Testis (tissue), 3 donors: Measurements from ENCODE around the gene ZMIZ1. TPM values are rescaled to one million over a fixed set of nuclear protein-coding genes. Genes with fewer than 3 reads are reported as not detected.

Experiments
- DNase-seq: peaks from one replicate; pipeline ENCODE4 v3.0.0-alpha.2; 2019
- H3K27ac ChIP-seq, 2 donors: fragments of 200-600 bp; sonication (generic); one replicate each; pipeline ENCODE4 v1.5.1; 2019
- H3K27me3 ChIP-seq: fragments of 200-600 bp; sonication (generic); one replicate; pipeline ENCODE4 v1.5.1; 2019
- H3K36me3 ChIP-seq: fragments of 200-600 bp; sonication (generic); one replicate; pipeline ENCODE4 v1.5.1; 2017; ENCODE audit warnings: low read depth; ENCODE audit errors: missing control alignments
- H3K4me1 ChIP-seq: fragments of 200-600 bp; sonication (generic); one replicate; pipeline ENCODE4 v1.5.1; 2019
- H3K4me3 ChIP-seq, 2 donors: fragments of 200-600 bp; sonication (generic); one replicate each; pipeline ENCODE4 v1.5.1; 2017 to 2019
- H3K9me3 ChIP-seq: fragments of 200-600 bp; sonication (generic); one replicate; pipeline ENCODE4 v1.5.1; 2017
- POLR2A ChIP-seq: fragments of 450-650 bp; IDR thresholded peaks from one replicate; pipeline ENCODE4 v1.6.1; 2017; ENCODE audit warnings: antibody characterized with exemption, mild to moderate bottlenecking, moderate library complexity
- WGBS, 2 donors: methylation state at CpG; one replicate each; pipeline ENCODE4 v1.1.5; 2018; 5-methylcytosine and 5-hydroxymethylcytosine counted together
- intact Hi-C: fragments of 100-400 bp; cut with DNase I; formaldehyde crosslinking; loops from one replicate; pipeline ENCODE4 v1.15.1; 2023; ENCODE audit warnings: low total_unique reads
- polyA plus RNA-seq: library from polyadenylated mRNA; stranded (reverse); fragments of 350-450 nt; fragmentation: Illumina TruSeq; extraction: RNeasy Lipid Tissue Mini Kit (QIAGEN cat#74804); gene quantifications from one replicate; pipeline ENCODE4 v1.2.3, GENCODE V29; 2014; ENCODE audit warnings: low read depth, low replicate concordance; ENCODE audit not compliant: insufficient read depth
- total RNA-seq, 2 donors: library from RNA; depleted of rRNA; stranded (reverse); fragments of >200 nt; gene quantifications; one replicate each; pipeline ENCODE4 v1.2.3, GENCODE V29; 2016
- TF ChIP-seq, protein P1 (sequence below), 3 experiments: fragments of 450-650 bp in 2 of 3; fragments of 200-600 bp in 1 of 3; sonication (generic) in 1 of 3; IDR thresholded peaks; one replicate each; pipeline ENCODE4 v1.5.1; 2016 to 2019; ENCODE audit warnings: antibody characterized with exemption in 3 of 3, mild to moderate bottlenecking in 2 of 3, moderate library complexity in 1 of 3

Gene ZMIZ1
- total and polyA plus RNA-seq, 3 donors from 2014 or later, result 15.2 to 22.0 (median 18.8) TPM

DNA sequence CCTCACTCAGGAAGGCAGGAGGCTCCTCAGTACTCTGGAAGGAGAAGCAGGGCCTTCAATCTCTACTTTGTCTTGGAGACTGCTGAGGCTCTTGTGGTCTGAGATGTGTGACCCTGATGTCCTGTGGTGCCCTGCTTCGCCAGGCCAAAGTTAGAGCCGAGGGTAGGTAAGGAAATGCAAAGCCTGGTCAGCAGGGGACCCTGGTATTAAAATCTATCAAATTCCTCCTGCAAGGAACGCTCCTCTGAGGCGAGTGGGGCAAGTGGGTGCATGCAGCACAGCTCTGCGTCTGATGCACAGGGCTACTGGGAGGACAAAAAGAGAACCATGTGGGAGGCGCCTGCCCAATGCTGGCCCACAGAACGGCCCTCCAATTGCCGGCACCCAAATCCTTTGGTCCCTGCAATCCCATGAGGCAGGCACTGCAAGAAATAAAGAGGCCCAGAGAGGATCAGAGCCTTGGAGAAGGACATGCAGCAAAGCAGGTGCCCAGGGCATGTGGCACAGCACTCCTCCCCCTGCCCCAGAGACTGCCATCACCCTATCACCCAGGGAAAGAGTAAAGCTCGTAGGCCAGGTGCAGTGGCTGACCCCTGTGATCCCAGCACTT is 23.1 kb upstream of the ZMIZ1 start:
- intact Hi-C loops, result no loop called here
- WGBS, 2 donors, result 83 to 93% methylated on average over 6 to 9 of the region's 9 CpGs
- DNase-seq, result no peak
- TF ChIP-seq, protein P1, sequence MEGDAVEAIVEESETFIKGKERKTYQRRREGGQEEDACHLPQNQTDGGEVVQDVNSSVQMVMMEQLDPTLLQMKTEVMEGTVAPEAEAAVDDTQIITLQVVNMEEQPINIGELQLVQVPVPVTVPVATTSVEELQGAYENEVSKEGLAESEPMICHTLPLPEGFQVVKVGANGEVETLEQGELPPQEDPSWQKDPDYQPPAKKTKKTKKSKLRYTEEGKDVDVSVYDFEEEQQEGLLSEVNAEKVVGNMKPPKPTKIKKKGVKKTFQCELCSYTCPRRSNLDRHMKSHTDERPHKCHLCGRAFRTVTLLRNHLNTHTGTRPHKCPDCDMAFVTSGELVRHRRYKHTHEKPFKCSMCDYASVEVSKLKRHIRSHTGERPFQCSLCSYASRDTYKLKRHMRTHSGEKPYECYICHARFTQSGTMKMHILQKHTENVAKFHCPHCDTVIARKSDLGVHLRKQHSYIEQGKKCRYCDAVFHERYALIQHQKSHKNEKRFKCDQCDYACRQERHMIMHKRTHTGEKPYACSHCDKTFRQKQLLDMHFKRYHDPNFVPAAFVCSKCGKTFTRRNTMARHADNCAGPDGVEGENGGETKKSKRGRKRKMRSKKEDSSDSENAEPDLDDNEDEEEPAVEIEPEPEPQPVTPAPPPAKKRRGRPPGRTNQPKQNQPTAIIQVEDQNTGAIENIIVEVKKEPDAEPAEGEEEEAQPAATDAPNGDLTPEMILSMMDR (IDR thresholded peaks at IDR 0.05), result no peak
- Histone ChIP-seq H3K36me3 (no peaks in the 10 kb centered on the region), H3K27ac (no peak overlapping the region), H3K4me1 (peaks cover 2% of the 10 kb centered on the region), H3K27me3 (no peaks in the 10 kb centered on the region), H3K9me3 (no peaks in the 10 kb centered on the region), H3K4me3 (no peak overlapping the region)

DNA sequence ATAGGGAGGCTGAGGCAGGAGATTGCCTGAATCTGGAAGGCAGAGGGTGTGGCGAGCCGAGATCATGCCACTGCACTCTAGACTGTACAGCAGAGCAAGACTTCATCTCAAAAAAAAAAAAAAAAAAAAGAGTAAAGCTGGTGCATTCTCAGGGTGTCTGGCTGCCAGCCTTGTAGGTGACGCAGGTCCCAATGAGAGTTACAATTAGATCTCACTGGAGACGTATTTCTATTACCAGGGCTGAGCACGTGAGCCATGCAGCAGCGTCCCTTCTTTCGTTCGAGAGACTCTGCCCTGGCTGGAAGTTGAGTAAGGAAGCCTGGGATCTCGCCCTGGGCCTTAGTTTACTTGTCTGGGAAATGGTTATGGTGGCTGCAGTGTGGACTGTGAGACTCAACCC is 22.4 kb upstream of the ZMIZ1 start:
- intact Hi-C loops, result no loop called here
- TF ChIP-seq, protein P1 (IDR thresholded peaks at IDR 0.05), result no peak
- TF ChIP-seq POLR2A, result no peak
- H3K27me3 ChIP-seq, result no peaks in the 10 kb centered on the region
- 90 to 96% methylated on average over 9 of the region's 9 CpGs for WGBS, 2 donors
- peaks cover 2% of the 10 kb centered on the region for H3K4me1 ChIP-seq
- H3K4me3 ChIP-seq, result no peak overlapping the region
- no peaks in the 10 kb centered on the region for H3K9me3 ChIP-seq
- H3K27ac ChIP-seq, result no peak overlapping the region
- no peaks in the 10 kb centered on the region for H3K36me3 ChIP-seq
- no peak for DNase-seq

DNA sequence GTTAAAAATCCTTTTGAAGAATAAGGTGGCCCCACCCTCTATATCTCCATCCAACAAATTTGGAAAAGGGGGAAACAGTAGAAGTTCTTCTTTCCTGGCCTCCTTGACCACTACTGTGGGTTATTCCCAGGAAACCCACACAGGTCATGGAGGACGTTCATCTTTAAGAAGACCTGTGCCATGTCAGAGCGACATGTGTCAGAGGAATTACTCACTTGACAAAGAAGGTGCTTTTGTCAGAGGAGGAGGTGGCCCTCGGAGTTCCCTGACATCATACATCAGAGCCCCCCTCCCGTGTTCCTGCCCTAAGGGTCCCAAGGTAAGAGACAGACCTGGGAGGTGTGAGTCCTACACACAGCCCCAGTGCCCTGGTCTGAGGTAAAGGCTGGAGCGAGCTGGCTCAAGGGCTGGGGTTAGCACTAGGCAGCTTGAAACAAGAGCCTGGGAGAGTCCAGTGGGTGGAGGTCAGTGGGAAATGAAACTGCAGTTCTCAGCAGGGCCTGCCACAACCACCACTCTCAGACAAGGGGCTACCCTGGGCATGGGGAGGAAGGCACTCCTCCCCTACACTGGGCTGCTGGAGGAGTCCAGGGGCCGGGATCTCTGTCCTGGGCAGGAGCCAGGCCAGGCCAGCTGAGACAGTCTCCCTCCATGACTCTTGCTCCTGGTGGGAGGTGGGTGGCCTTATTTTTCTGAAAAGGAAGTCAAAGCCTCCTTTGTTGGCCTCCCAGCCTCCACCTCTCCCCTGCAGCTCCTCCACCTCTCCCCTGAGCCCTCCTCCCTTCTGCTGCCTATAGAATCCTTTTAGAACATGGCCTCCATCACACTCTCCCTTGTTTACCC is 21.8 kb upstream of the ZMIZ1 start:
- Histone ChIP-seq H3K36me3 (no peaks in the 10 kb centered on the region), H3K4me1 (peaks cover 2% of the 10 kb centered on the region), H3K27ac (no peak overlapping the region), H3K27me3 (no peaks in the 10 kb centered on the region), H3K4me3 (no peak overlapping the region), H3K9me3 (no peaks in the 10 kb centered on the region)
- WGBS, 2 donors, result 77 to 84% methylated on average over 6 of the region's 6 CpGs
- intact Hi-C loops, result no loop called here
- no peak for DNase-seq
- no peak for TF ChIP-seq POLR2A
- TF ChIP-seq, protein P1 (IDR thresholded peaks at IDR 0.05), result no peak

DNA sequence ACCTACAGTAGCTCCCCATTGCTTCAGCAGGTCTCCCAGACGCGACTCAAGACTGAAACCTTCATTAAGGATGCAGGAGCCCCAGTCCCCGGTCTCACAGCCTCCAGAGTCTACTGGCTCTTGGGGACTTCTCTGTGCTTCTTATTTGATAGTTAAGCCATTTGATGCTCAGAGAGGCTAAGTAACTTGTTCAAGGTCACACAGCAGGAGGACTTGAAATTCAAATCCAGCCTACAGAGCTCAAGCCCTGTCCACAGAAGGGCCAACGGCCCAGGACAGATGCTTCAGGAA is 21.2 kb upstream of the ZMIZ1 start:
- no peak for DNase-seq
- TF ChIP-seq, protein P1 (IDR thresholded peaks at IDR 0.05), result no peak
- TF ChIP-seq POLR2A, result no peak
- intact Hi-C loops, result no loop called here
- Histone ChIP-seq H3K27me3 (no peaks in the 10 kb centered on the region), H3K9me3 (no peaks in the 10 kb centered on the region), H3K4me3 (no peak overlapping the region), H3K36me3 (no peaks in the 10 kb centered on the region), H3K4me1 (peaks cover 2% of the 10 kb centered on the region), H3K27ac (no peak overlapping the region)
- WGBS, 2 donors, result 93 to 94% methylated on average over 4 of the region's 4 CpGs
